GM19193 (cell line): ENCODE data around the gene ROBO1.

Experiments used
- POLR2A ChIP-seq: IDR thresholded peaks from 4 replicates; pipeline ENCODE4 v1.6.1; 2011; ENCODE audit not compliant: insufficient read depth, insufficient read length; ENCODE audit errors: extremely low read depth

The ROBO1 gene

GRCh38 chr3:79618883-79619282 is 148.9 kb downstream of the ROBO1 start:
- TF ChIP-seq POLR2A: no peak

- TF ChIP-seq POLR2A: no peak
Observed at GRCh38 chr3:79606414-79606813, 161.4 kb downstream of the ROBO1 start.

DNA sequence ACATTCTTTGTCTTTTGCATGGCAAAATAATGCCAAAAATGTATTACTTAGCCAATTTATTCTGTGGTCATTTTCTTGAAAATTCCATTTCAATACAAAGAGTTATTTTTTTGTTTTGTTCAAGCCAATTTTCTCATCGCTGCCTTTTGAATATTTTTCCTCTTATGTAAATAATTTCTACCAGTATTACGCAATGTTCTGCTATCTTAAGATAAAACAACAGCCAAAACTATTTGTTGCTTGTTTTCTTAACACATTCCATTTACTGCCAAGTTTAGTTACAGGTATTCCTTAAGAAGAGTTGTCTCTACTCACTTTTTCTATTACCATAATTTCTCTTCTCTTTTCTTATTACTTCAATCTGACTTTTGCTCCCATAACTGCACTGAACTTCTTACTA is 163.1 kb downstream of the ROBO1 start:
- no peak for TF ChIP-seq POLR2A

- TF ChIP-seq POLR2A: no peak
Observed at GRCh38 chr3:79602385-79602784, 165.4 kb downstream of the ROBO1 start.

GRCh38 chr3:79598594-79598993 is 169.2 kb downstream of the ROBO1 start:
- no peak for TF ChIP-seq POLR2A

GRCh38 chr3:79597709-79598108 is 170.1 kb downstream of the ROBO1 start:
- TF ChIP-seq POLR2A: no peak

- no peak for TF ChIP-seq POLR2A
Observed at GRCh38 chr3:79587150-79587549, 180.6 kb downstream of the ROBO1 start.

GRCh38 chr3:79586232-79586631 is 181.6 kb downstream of the ROBO1 start:
- no peak for TF ChIP-seq POLR2A

GRCh38 chr3:79572930-79573329 is 194.9 kb downstream of the ROBO1 start:
- TF ChIP-seq POLR2A: no peak

DNA sequence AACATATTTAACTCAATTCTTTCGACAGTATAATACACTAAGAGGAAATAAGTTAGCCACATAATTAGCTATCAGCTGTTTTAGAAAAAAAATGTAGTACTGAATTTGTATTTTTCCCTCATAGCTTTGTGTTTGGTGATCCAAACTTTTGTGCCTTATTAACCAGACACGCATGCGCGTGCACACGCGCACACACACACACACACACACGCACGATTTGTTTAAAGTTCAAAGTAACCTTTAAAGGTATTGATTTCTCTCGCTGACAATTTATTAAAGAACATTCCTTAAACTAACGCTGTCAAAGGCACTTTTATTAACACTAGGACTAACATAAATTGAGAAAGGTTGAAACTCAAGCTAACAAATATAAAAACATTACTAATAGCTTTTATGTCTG is 198.9 kb downstream of the ROBO1 start:
- no peak for TF ChIP-seq POLR2A

DNA sequence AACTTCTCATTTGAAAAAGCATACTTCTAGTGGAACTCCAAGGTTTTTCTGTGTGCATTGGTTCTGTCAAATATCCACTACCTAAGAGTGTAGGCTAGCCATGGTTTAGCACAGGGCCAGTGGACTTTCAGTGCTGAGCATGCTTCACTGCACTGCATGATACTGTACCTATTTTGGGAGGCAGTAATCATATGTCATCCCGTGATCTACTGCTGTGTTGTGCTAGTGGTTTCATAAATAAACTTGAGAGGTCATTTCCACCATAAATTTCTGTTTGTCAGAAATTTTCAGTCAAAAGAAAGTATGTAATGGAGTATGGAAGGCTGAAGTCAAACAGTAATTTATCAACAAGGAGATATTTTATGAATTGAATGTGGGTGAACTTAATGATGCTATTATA is 203.6 kb downstream of the ROBO1 start:
- no peak for TF ChIP-seq POLR2A

DNA sequence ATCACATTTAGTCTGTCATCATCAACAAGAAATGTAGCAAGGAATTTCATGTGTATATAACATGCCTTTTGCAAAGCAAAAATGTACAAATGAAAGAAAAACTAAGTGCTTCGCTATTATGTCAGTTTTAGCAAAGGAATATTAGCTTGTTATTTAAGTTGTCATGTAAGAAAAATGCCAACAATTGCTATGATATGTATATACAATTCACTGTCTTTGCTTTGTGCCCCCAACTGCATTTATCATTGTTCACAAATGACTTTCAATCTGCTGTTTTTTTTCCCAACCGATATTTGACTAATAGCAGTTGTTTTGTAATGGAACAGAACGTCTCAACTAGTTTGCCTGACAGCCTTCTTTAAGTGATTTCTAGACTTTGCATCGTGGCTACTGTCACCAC is 207.1 kb downstream of the ROBO1 start:
- no peak for TF ChIP-seq POLR2A

DNA sequence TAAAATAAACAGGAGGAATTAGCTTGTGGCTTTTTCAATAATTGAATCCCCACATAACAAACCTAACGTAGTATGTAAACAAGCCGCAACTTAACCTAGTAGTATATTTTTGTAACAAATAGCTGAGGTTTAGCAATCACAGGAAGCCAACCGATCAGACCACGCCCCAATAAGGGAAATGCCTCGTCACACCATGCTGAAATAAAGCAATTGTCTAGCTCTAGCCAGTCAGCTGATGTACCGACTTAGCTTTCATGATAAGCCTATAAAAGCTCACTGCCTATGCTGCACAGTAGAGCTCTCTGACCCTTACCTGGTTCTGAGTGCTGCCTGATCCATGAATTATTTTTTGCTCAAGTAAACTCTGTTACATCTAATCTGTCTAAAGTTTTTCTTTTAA is 208.9 kb downstream of the ROBO1 start:
- TF ChIP-seq POLR2A: no peak

DNA sequence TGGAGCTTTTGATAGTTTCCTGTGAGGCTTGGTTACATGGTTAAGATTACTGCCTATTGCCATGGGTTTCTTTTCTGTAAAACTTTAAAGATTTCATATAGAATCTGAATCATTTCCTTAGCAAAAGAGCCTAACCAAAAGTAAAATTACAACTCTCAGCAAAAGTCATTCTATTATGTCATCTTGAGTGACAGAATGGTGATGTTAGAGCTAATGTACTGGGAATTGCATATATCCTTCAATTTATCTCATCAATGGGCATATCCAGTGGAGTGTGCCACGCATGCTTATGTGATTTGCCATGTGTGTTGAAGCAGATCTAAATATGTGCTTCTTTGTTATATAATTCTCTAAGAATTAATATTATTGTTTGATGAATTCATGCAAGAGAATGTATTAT is 212.1 kb downstream of the ROBO1 start:
- no peak for TF ChIP-seq POLR2A

DNA sequence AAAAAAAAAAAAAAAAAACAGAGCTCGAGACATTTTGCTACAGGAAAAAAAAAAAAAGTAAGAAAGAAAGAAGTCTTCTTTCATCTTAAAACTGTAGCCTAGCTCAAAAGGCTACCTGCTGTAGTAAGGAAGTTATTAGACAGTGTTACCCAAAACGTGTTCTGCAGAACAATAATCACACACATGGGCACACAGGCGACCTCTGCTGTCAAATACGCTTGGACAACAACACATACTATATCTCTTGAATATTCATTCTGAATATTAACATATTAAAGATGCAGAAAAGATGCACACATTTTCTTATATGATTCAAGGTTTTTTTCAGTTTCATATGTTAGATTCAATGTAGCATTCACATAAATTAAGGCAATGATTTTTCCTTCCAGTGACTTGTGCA is 215.8 kb downstream of the ROBO1 start:
- no peak for TF ChIP-seq POLR2A

- TF ChIP-seq POLR2A: no peak
Observed at GRCh38 chr3:79551321-79551892, 216.4 kb downstream of the ROBO1 start.

- no peak for TF ChIP-seq POLR2A
Observed at GRCh38 chr3:79543218-79543982, 224.4 kb downstream of the ROBO1 start.

DNA sequence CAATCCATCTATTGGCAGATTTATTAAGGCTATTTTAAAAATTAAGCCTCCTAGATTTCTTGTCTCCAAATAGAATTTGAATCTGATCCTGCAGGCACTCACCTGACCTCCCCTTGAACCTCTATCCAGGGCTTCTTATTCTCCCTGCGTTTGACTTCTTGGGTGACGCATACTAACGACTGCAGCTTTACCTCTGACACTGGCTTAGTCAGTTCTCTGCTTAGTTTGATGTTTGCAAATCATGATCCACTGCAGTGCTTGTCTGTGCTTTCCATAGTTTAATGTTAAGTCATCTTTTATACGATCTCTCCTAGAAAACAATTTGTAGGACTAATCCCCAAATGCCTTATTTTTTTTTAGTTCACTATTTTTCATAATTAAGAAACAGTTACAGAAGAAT is 233.1 kb downstream of the ROBO1 start:
- no peak for TF ChIP-seq POLR2A
